H1 (cell line): ENCODE data around the gene RSU1. TPM values are rescaled to one million over a fixed set of nuclear protein-coding genes. Genes with fewer than 3 reads are reported as not detected.

Experiments
- CTCF ChIA-PET: fragments of 300-600 bp; sonication (Branson Sonifier 250); formaldehyde crosslinking; loops from one replicate; lab custom pipeline; 2021; ENCODE audit not compliant: partially characterized antibody; lab: Charles Lee
- POLR2A ChIA-PET: fragments of 300-600 bp; sonication (Branson Sonifier 250); formaldehyde crosslinking; loops from one replicate; lab custom pipeline; 2021; ENCODE audit warnings: inconsistent platforms; ENCODE audit not compliant: partially characterized antibody; lab: Charles Lee
- DNase-seq, 2 experiments: peaks; one replicate each; pipeline versions ENCODE4 v3.0.0 to v3.0.0-alpha.2; 2010 to 2022; ENCODE audit warnings: low spot score in 2 of 2, low read depth in 1 of 2, mixed read lengths in 1 of 2
- FAIRE-seq: peaks from 2 replicates; lab custom pipeline; 2011; peaks lifted over from hg19 to GRCh38; lab: Jason Lieb, UNC
- H2AFZ ChIP-seq: 2 replicates; pipeline ENCODE4 v1.8.1; 2012; ENCODE audit warnings: low read length, inconsistent platforms
- H2AK5ac ChIP-seq: 2 replicates; pipeline ENCODE4 v1.6.1; 2013; ENCODE audit warnings: low read depth, low read length
- H2BK120ac ChIP-seq: replicated peaks from 2 replicates; pipeline ENCODE3; 2013; ENCODE audit warnings: low read depth, low read length, inconsistent platforms
- H2BK12ac ChIP-seq: 2 replicates; pipeline ENCODE4 v1.6.1; 2013; ENCODE audit warnings: low read depth, low read length
- H2BK15ac ChIP-seq: 2 replicates; pipeline ENCODE4 v1.6.1; 2013; ENCODE audit warnings: low read length
- H2BK20ac ChIP-seq: 2 replicates; pipeline ENCODE4 v1.6.1; 2013; ENCODE audit warnings: low read length
- H2BK5ac ChIP-seq: 2 replicates; pipeline ENCODE4 v1.6.1; 2013; ENCODE audit warnings: low read depth, low read length
- H3K14ac ChIP-seq: 2 replicates; pipeline ENCODE4 v1.6.1; 2013; ENCODE audit warnings: inconsistent platforms; ENCODE audit not compliant: insufficient read length
- H3K18ac ChIP-seq: 2 replicates; pipeline ENCODE4 v1.6.1; 2013; ENCODE audit warnings: low read length; ENCODE audit errors: extremely low read depth
- H3K23ac ChIP-seq: 2 replicates; pipeline ENCODE4 v1.6.1; 2013; ENCODE audit warnings: inconsistent platforms; ENCODE audit not compliant: insufficient read length
- H3K23me2 ChIP-seq: 2 replicates; pipeline ENCODE4 v1.6.1; 2013; ENCODE audit warnings: low read depth, low read length
- H3K27ac ChIP-seq: 2 replicates; pipeline ENCODE4 v1.6.1; 2011; ENCODE audit warnings: low read depth, low read length, inconsistent platforms
- H3K27me3 ChIP-seq, 4 experiments: replicated peaks in 1 of 4; 1 replicate in 1 of 4; 2 replicates in 3 of 4; pipeline versions ENCODE4 v1.6.1 to v1.8.1; 2011 to 2013; ENCODE audit warnings: low read length in 3 of 4, mild to moderate bottlenecking in 3 of 4, inconsistent platforms in 2 of 4, mixed read lengths in 2 of 4, moderate library complexity in 1 of 4; ENCODE audit not compliant: control insufficient read depth in 3 of 4, insufficient read depth in 3 of 4; ENCODE audit errors: extremely low read depth in 1 of 4
- H3K36me3 ChIP-seq, 4 experiments: 2 replicates each; pipeline versions ENCODE4 v1.6.1 to v1.8.1; 2011 to 2013; ENCODE audit warnings: mild to moderate bottlenecking in 4 of 4, low read length in 3 of 4, moderate library complexity in 2 of 4, control low read depth in 1 of 4, inconsistent platforms in 1 of 4; ENCODE audit not compliant: insufficient read depth in 4 of 4, control insufficient read depth in 2 of 4
- H3K4ac ChIP-seq: replicated peaks from 2 replicates; pipeline ENCODE3; 2013; ENCODE audit warnings: low read length, low read depth, mixed read lengths, inconsistent platforms; ENCODE audit not compliant: insufficient read length
- H3K4me1 ChIP-seq, 4 experiments: replicated peaks in 1 of 4; 1 replicate in 1 of 4; 2 replicates in 3 of 4; pipeline versions ENCODE4 v1.6.1 to v1.8.1; 2011 to 2013; ENCODE audit warnings: low read length in 3 of 4, inconsistent platforms in 2 of 4, mixed read lengths in 1 of 4; ENCODE audit not compliant: insufficient read depth in 4 of 4, control insufficient read depth in 3 of 4
- H3K4me2 ChIP-seq, 2 experiments: 2 replicates each; pipeline versions ENCODE4 v1.6.1 to v1.8.1; 2011 to 2013; ENCODE audit warnings: low read depth in 2 of 2, low read length in 2 of 2, control low read depth in 1 of 2, inconsistent platforms in 1 of 2, mild to moderate bottlenecking in 1 of 2; ENCODE audit not compliant: insufficient read depth in 1 of 2
- H3K4me3 ChIP-seq, 4 experiments: fragments of 200-600, 300-600 bp in 1 of 4; sonication (generic), shearing (Covaris generic), sonication (Bioruptor Twin) in 1 of 4; 2 replicates each; pipeline versions ENCODE4 v1.5.1 to v1.8.1; 2011 to 2016; ENCODE audit warnings: low read length in 4 of 4, low read depth in 3 of 4, control low read depth in 2 of 4, inconsistent platforms in 2 of 4, mild to moderate bottlenecking in 2 of 4, mixed read lengths in 1 of 4, moderate library complexity in 1 of 4; ENCODE audit not compliant: insufficient read depth in 2 of 4; ENCODE audit errors: extremely low read depth in 1 of 4
- H3K56ac ChIP-seq: replicated peaks from 2 replicates; pipeline ENCODE3; 2013; ENCODE audit warnings: low read depth, mild to moderate bottlenecking, mixed read lengths, low read length, inconsistent platforms; ENCODE audit not compliant: insufficient read length
- H3K79me1 ChIP-seq: 2 replicates; pipeline ENCODE4 v1.6.1; 2013; ENCODE audit warnings: low read depth, low read length, control low read depth
- H3K79me2 ChIP-seq, 2 experiments: 2 replicates each; pipeline versions ENCODE4 v1.6.1 to v1.8.1; 2012 to 2013; ENCODE audit warnings: low read length in 2 of 2, mild to moderate bottlenecking in 2 of 2, inconsistent platforms in 1 of 2; ENCODE audit not compliant: insufficient read depth in 2 of 2, control insufficient read depth in 1 of 2
- H3K9ac ChIP-seq, 4 experiments: replicated peaks in 1 of 4; 1 replicate in 1 of 4; 2 replicates in 3 of 4; pipeline versions ENCODE4 v1.6.1 to v1.8.1; 2011 to 2013; ENCODE audit warnings: low read depth in 3 of 4, low read length in 3 of 4, control low read depth in 2 of 4, mild to moderate bottlenecking in 2 of 4, moderate library complexity in 2 of 4, inconsistent platforms in 1 of 4; ENCODE audit errors: extremely low read depth in 1 of 4
- H3K9me3 ChIP-seq, 2 experiments: 2 replicates each; pipeline versions ENCODE4 v1.6.1 to v1.8.1; 2012 to 2013; ENCODE audit warnings: mild to moderate bottlenecking in 2 of 2, moderate library complexity in 2 of 2, control low read depth in 1 of 2, inconsistent platforms in 1 of 2, low read depth in 1 of 2, low read length in 1 of 2, mixed read lengths in 1 of 2; ENCODE audit not compliant: insufficient read depth in 2 of 2
- H4K20me1 ChIP-seq, 2 experiments: replicated peaks in 1 of 2; 2 replicates each; pipeline versions ENCODE3 to v1.8.1; 2011 to 2013; ENCODE audit warnings: inconsistent platforms in 2 of 2, low read length in 2 of 2, mild to moderate bottlenecking in 1 of 2; ENCODE audit not compliant: insufficient read depth in 2 of 2, control insufficient read depth in 1 of 2
- H4K5ac ChIP-seq: 2 replicates; pipeline ENCODE4 v1.6.1; 2013; ENCODE audit warnings: low read length, low read depth, mixed read lengths, inconsistent platforms; ENCODE audit not compliant: insufficient read length
- H4K8ac ChIP-seq: 2 replicates; pipeline ENCODE4 v1.8.0; 2013; ENCODE audit warnings: mild to moderate bottlenecking, moderate library complexity, low read length, inconsistent platforms; ENCODE audit not compliant: insufficient read depth; ENCODE audit errors: extremely low read depth
- H4K91ac ChIP-seq: replicated peaks from 2 replicates; pipeline ENCODE3; 2013; ENCODE audit warnings: low read length, mixed read lengths, inconsistent platforms; ENCODE audit not compliant: insufficient read length
- CBX5 ChIP-seq: fragments of 300-800, 300-1000 bp; sonication (generic); IDR thresholded peaks from 2 replicates; pipeline ENCODE4 v1.7.1; 2016; ENCODE audit warnings: antibody characterized with exemption, low read length, low read depth
- CEBPB ChIP-seq: IDR thresholded peaks from 2 replicates; pipeline ENCODE4 v1.6.1; 2012; ENCODE audit warnings: low read depth, low read length
- EP300 ChIP-seq, 2 experiments: IDR thresholded peaks; 1 replicate in 1 of 2; 2 replicates in 1 of 2; pipeline ENCODE4 v1.6.1; 2011 to 2012; ENCODE audit warnings: low read depth in 2 of 2, low read length in 2 of 2, mild to moderate bottlenecking in 2 of 2, borderline replicate concordance in 1 of 2, inconsistent platforms in 1 of 2, moderate library complexity in 1 of 2
- EZH2 ChIP-seq: fragments of 200-600 bp; sonication (generic); IDR thresholded peaks from 2 replicates; pipeline ENCODE4 v1.7.1; 2012; ENCODE audit warnings: low read depth, mild to moderate bottlenecking, moderate library complexity, low read length, inconsistent platforms; ENCODE audit not compliant: severe bottlenecking
- GABPA ChIP-seq: IDR thresholded peaks from 2 replicates; pipeline ENCODE4 v1.6.1; 2011; ENCODE audit warnings: mild to moderate bottlenecking, low read length, moderate library complexity, borderline replicate concordance; ENCODE audit not compliant: insufficient read depth
- HDAC6 ChIP-seq: IDR thresholded peaks from one replicate; pipeline ENCODE4 v1.7.1; 2012; ENCODE audit warnings: low read depth, mild to moderate bottlenecking, inconsistent platforms, low read length, moderate library complexity
- KDM5A ChIP-seq: fragments of 200-600 bp; IDR thresholded peaks from 2 replicates; pipeline ENCODE4 v1.7.1; 2012; ENCODE audit warnings: mild to moderate bottlenecking, low read length, inconsistent platforms, mixed read lengths
- RFX5 ChIP-seq: IDR thresholded peaks from 2 replicates; pipeline ENCODE4 v1.6.1; 2011; ENCODE audit warnings: low read depth, low read length, improper control_type of control experiment, borderline replicate concordance
- SIX5 ChIP-seq: IDR thresholded peaks from 2 replicates; pipeline ENCODE4 v1.6.1; 2011; ENCODE audit warnings: mild to moderate bottlenecking, low read depth, low read length
- SP2 ChIP-seq: IDR thresholded peaks from 2 replicates; pipeline ENCODE4 v1.6.1; 2012; ENCODE audit warnings: mild to moderate bottlenecking, low read length, inconsistent platforms
- SRF ChIP-seq: IDR thresholded peaks from 2 replicates; pipeline ENCODE4 v1.6.1; 2011; ENCODE audit warnings: mild to moderate bottlenecking, low read depth, low read length, moderate library complexity
- SUZ12 ChIP-seq: fragments of 200-600 bp; sonication (generic); IDR thresholded peaks from 2 replicates; pipeline ENCODE4 v1.6.1; 2012; ENCODE audit warnings: mild to moderate bottlenecking, inconsistent platforms, low read length, moderate library complexity, mixed read lengths
- TBP ChIP-seq: IDR thresholded peaks from 2 replicates; pipeline ENCODE4 v1.6.1; 2011; ENCODE audit warnings: low read depth, low read length, improper control_type of control experiment
- TEAD4 ChIP-seq: IDR thresholded peaks from 2 replicates; pipeline ENCODE4 v1.6.1; 2012; ENCODE audit warnings: low read depth, low read length, inconsistent platforms, mixed read lengths
- ZNF274 ChIP-seq: IDR thresholded peaks from 2 replicates; pipeline ENCODE4 v1.7.0; 2012; ENCODE audit warnings: low read length, borderline replicate concordance; ENCODE audit errors: extremely low read depth
- WGBS, 2 experiments: shearing (Covaris generic) in 1 of 2; methylation state at CpG; one replicate each; pipeline versions ENCODE4 v1.1.6 to v1.1.7; 2013 to 2015; ENCODE audit warnings: low lambda C conversion rate in 2 of 2, mixed read lengths in 2 of 2, inconsistent platforms in 1 of 2, low coverage in 1 of 2, missing lambda C conversion rate in 1 of 2; ENCODE audit not compliant: insufficient replicate concordance in 2 of 2, insufficient coverage in 1 of 2, insufficient read length in 1 of 2; ENCODE audit errors: extremely low coverage in 1 of 2, missing lambda C conversion rate in 1 of 2; 5-methylcytosine and 5-hydroxymethylcytosine counted together
- polyA plus RNA-seq, 7 experiments: library from polyadenylated mRNA; depleted of rRNA in 3 of 7; stranded (reverse) in 5 of 7; unstranded in 2 of 7; fragments of >200 nt in 5 of 7; fragments of 200-250 nt in 2 of 7; gene quantifications; 1 replicate in 5 of 7; 2 replicates in 1 of 7; 4 replicates in 1 of 7; pipeline versions ENCODE4 v1.2.1 to v1.2.3, GENCODE V29; 2011 to 2013; ENCODE audit warnings: missing spikeins in 2 of 7, mixed read lengths in 2 of 7
- total RNA-seq: library from RNA; stranded (reverse); fragmentation: NEBNext Ultra II Directional; extraction: Animal tissue kit (Norgen Biotek cat#: 25700); gene quantifications from 2 replicates; pipeline ENCODE4 v1.2.1, GENCODE V29; 2021

The RSU1 gene
- total and polyA plus RNA-seq, 2 of the 8 experiments (the other 6 are each of a cell fraction or from before 2014, with no cell fraction given) = 50.0 to 68.2 TPM

DNA sequence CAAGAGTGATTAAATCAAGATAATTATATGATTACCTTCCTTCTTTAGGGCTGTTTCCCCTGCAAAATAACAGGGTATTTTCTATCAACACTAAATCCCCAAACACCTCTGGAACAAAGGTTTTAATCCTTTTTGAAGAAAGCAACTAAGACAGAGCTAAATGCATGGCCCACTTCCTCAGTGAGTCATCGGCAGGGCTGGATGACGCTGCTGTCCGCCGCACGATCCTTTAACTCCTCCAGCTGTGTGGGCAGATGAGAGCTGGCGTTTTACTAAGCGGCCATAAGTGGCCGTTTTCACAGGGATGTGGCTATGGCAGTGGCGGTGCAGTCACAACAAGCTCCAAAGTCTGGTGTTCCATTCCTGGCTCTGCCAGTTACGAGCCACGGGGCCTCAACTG lies 219.6 kb downstream of the RSU1 start:
- H2BK5ac ChIP-seq = no peak overlapping the region
- H4K5ac ChIP-seq = no peak overlapping the region
- no peak overlapping the region for H3K4me2 ChIP-seq
- H4K20me1 ChIP-seq = peaks cover 0 to 2% of the 10 kb centered on the region in 2 experiments
- H3K14ac ChIP-seq = no peak overlapping the region
- ChIA-PET POLR2A (no interaction called here), CTCF (interaction anchor here (0.6 to 3.0 kb wide), 2 partner anchors 13 to 538 kb away, joined by 3 to 9 read pairs; no protein-coding TSS in a partner anchor)
- H2BK12ac ChIP-seq = no peak overlapping the region
- no peak overlapping the region for H3K23ac ChIP-seq
- no peak overlapping the region for H2AK5ac ChIP-seq
- H3K4me1 ChIP-seq = peaks cover 2 to 10% (median 3%) of the 10 kb centered on the region in 4 experiments; a peak in 4 of 7 replicates
- H4K91ac ChIP-seq = no peak overlapping the region
- no peak overlapping the region for H4K8ac ChIP-seq
- no peaks in the 10 kb centered on the region for H3K9me3 ChIP-seq
- WGBS, 2 experiments = 94% methylated on average over 11 of the region's 11 CpGs; no CpG with 5 or more reads in 1 of the 2 experiments
- H2AFZ ChIP-seq = no peak overlapping the region
- no peak overlapping the region for H3K18ac ChIP-seq
- no peak overlapping the region for H3K9ac ChIP-seq
- H2BK20ac ChIP-seq = no peak overlapping the region
- H3K4ac ChIP-seq = no peak overlapping the region
- H3K56ac ChIP-seq = no peak overlapping the region
- no peaks in the 10 kb centered on the region for H3K27me3 ChIP-seq
- no peaks in the 10 kb centered on the region; the same call in 1 of the 2 replicates for H3K79me1 ChIP-seq
- FAIRE-seq (no peak), DNase-seq (no peak)
- H3K27ac ChIP-seq = no peak overlapping the region
- no peak overlapping the region for H2BK15ac ChIP-seq
- no peak overlapping the region for H3K4me3 ChIP-seq
- H3K36me3 ChIP-seq = no peaks in the 10 kb centered on the region
- no peaks in the 10 kb centered on the region for H3K23me2 ChIP-seq
- no peaks in the 10 kb centered on the region for H3K79me2 ChIP-seq
- no peak overlapping the region for H2BK120ac ChIP-seq
- TF ChIP-seq CEBPB (no peak), TBP (no peak), TEAD4 (no peak), SRF (no peak), SIX5 (no peak), CBX5 (no peak), SUZ12 (no peak), RFX5 (no peak), HDAC6 (no peak), ZNF274 (no peak), EZH2 (no peak), GABPA (no peak), SP2 (no peak), EP300 (IDR thresholded peaks at IDR 0.05; ENCODE audit: borderline replicate concordance in 1 of 2, low read depth in 2 of 2, low read length in 2 of 2) (no peak), KDM5A (no peak)
